ENCODE measurements around the gene BTBD19. TPM values are rescaled to one million over a fixed set of nuclear protein-coding genes. Genes with fewer than 3 reads are reported as not detected.

Gene BTBD19
- total RNA-seq, 1 experiment from 2014 or later = 15.5 TPM

DNA sequence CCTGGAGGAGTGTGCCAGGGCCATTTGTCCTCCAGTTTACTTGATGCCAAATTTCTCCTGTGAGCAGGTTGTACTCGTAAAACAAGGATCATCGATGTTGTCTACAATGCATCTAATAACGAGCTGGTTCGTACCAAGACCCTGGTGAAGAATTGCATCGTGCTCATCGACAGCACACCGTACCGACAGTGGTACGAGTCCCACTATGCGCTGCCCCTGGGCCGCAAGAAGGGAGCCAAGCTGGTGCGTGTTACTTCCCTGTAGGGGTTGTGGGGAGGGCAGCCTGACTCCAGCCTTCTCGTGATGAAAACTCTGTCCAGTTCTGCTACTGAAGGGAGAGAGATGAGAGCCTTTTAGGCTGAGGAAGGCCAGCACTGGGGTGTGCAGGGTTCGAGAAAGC lies 30.8 kb upstream of the BTBD19 start:
- CTCF ChIA-PET = interaction anchor here (0.9 to 1.5 kb wide), 5 partner anchors 8 to 48 kb away, joined by 3 to 7 read pairs (median 3); no protein-coding TSS in a partner anchor
- no peaks in the 10 kb centered on the region for H3K27me3 Mint-ChIP-seq (ENCODE audit: insufficient read depth, unreplicated experiment)
- TF ChIP-seq, protein P1, sequence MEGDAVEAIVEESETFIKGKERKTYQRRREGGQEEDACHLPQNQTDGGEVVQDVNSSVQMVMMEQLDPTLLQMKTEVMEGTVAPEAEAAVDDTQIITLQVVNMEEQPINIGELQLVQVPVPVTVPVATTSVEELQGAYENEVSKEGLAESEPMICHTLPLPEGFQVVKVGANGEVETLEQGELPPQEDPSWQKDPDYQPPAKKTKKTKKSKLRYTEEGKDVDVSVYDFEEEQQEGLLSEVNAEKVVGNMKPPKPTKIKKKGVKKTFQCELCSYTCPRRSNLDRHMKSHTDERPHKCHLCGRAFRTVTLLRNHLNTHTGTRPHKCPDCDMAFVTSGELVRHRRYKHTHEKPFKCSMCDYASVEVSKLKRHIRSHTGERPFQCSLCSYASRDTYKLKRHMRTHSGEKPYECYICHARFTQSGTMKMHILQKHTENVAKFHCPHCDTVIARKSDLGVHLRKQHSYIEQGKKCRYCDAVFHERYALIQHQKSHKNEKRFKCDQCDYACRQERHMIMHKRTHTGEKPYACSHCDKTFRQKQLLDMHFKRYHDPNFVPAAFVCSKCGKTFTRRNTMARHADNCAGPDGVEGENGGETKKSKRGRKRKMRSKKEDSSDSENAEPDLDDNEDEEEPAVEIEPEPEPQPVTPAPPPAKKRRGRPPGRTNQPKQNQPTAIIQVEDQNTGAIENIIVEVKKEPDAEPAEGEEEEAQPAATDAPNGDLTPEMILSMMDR (IDR thresholded peaks at IDR 0.05; ENCODE audit: unreplicated experiment) = no peak
- H3K4me1 Mint-ChIP-seq (ENCODE audit: insufficient read depth, unreplicated experiment) = peaks cover 25% of the 10 kb centered on the region
- no peaks in the 10 kb centered on the region for H3K9me3 Mint-ChIP-seq (ENCODE audit: unreplicated experiment)
- H3K36me3 Mint-ChIP-seq (ENCODE audit: insufficient read depth, unreplicated experiment) = peaks cover 78% of the 10 kb centered on the region
- H3K4me3 Mint-ChIP-seq (ENCODE audit: unreplicated experiment) = peak overlapping the region; percentile 91
- intact Hi-C loops (cut with micrococcal nuclease) = no loop called here
- peak overlapping the region; percentile 99 for H3K27ac Mint-ChIP-seq (ENCODE audit: low read depth, unreplicated experiment)
- no TSS peak for BruUV-seq (replicated peaks)
- no peak for DNase-seq (ENCODE audit: unreplicated experiment)
- POLR2A ChIA-PET = interaction anchor here (0.7 to 4.8 kb wide), 12 partner anchors 9 to 1205 kb away, joined by 3 to 93 read pairs (median 8); partner anchors contain the start of genes BEST4, BTBD19, DYNLT4 and EIF2B3

DNA sequence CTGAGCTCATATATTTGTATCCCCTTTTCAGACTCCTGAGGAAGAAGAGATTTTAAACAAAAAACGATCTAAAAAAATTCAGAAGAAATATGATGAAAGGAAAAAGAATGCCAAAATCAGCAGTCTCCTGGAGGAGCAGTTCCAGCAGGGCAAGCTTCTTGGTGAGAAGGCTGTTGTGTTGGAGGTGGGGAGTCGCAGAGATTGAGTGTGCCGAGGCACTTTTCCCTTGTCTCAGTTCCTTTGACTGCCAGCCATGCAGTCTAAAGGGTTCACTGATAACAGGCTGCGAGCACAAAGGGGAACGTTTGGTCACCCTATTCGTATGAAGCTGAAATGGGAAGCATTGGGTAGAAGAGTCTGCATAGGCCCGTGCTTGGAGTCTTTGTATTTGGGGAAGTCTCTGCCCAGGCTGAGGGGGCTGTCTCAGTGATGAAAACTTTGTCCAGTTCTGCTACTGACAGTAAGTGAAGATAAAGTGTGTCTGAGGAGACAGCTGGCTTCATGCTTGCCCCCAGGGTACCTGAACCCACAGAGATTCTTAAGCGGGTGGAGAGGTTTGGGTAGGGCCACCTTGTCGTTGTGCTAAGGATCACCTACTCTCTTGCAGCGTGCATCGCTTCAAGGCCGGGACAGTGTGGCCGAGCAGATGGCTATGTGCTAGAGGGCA lies 30.2 kb upstream of the BTBD19 start:
- H3K9me3 Mint-ChIP-seq (ENCODE audit: unreplicated experiment) = no peaks in the 10 kb centered on the region
- DNase-seq (ENCODE audit: unreplicated experiment) = no peak
- no peak overlapping the region for H3K27ac Mint-ChIP-seq (ENCODE audit: low read depth, unreplicated experiment)
- peaks cover 25% of the 10 kb centered on the region for H3K4me1 Mint-ChIP-seq (ENCODE audit: insufficient read depth, unreplicated experiment)
- TF ChIP-seq, protein P1 (IDR thresholded peaks at IDR 0.05; ENCODE audit: unreplicated experiment) = no peak
- POLR2A ChIA-PET = interaction anchor here (1.2 to 4.8 kb wide), 9 partner anchors 9 to 233 kb away, joined by 3 to 93 read pairs (median 8); partner anchors contain the start of genes BEST4, BTBD19, DYNLT4 and HECTD3
- BruUV-seq (replicated peaks) = no TSS peak
- peak overlapping the region; percentile 91 for H3K4me3 Mint-ChIP-seq (ENCODE audit: unreplicated experiment)
- H3K36me3 Mint-ChIP-seq (ENCODE audit: insufficient read depth, unreplicated experiment) = peaks cover 82% of the 10 kb centered on the region
- no peaks in the 10 kb centered on the region for H3K27me3 Mint-ChIP-seq (ENCODE audit: insufficient read depth, unreplicated experiment)
- CTCF ChIA-PET = interaction anchor here (0.9 to 1.5 kb wide), 4 partner anchors 9 to 49 kb away, joined by 3 to 7 read pairs (median 3); no protein-coding TSS in a partner anchor
- intact Hi-C loops (cut with micrococcal nuclease) = no loop called here

DNA sequence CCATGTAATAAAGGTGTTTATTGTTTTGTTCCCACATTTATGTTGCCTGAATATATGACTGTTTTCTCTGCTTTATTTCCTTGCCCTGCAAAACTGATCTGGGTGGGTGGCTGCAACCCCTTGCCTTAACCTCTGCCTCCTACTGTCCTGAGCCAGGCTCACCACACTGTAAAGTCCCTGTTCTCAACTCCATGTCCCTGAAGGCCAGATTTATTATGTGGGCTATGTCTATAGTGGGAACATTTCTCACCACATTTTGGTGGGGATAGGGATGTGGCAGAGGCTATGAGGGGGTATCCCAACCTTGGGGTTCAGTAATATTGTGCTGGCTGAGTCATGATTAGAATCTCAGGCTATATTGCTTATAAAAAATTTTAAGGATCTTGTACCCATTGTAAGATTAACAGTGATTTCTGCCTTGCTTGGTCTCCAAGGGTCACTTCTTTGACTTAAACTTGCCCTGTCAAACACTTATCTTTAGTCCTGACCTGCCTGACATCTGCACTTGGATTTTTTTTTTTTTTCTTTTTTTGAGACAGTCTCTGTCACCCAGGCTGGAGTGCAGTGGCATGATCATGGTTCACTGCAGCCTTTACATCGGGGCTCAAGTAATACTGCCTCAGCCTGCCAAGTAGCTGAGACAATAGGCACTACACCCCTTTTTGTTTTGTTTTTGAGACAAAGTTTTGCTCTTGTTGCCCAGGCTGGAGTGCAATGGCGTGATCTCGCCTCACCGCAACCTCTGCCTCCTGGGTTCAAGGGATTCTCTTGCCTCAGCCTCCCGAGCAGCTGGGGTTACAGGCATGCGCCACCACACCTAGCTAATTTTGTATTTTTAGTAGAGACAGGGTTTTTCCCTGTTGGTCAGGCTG lies 29.4 kb upstream of the BTBD19 start:
- BruUV-seq (replicated peaks) = no TSS peak
- ChIA-PET POLR2A (interaction anchor here (0.7 to 4.8 kb wide), 9 partner anchors 11 to 772 kb away, joined by 3 to 93 read pairs (median 8); partner anchors contain the start of genes AKR1A1, BEST4, HECTD3 and PLK3), CTCF (interaction anchor here (1.0 to 3.5 kb wide), 4 partner anchors 8 to 49 kb away, joined by 3 to 14 read pairs (median 4); no protein-coding TSS in a partner anchor)
- Mint-ChIP-seq H3K36me3 (ENCODE audit: insufficient read depth, unreplicated experiment) (peaks cover 82% of the 10 kb centered on the region), H3K4me1 (ENCODE audit: insufficient read depth, unreplicated experiment) (peaks cover 25% of the 10 kb centered on the region), H3K27ac (ENCODE audit: low read depth, unreplicated experiment) (no peak overlapping the region), H3K4me3 (ENCODE audit: unreplicated experiment) (peak overlapping the region; percentile 37), H3K9me3 (ENCODE audit: unreplicated experiment) (no peaks in the 10 kb centered on the region), H3K27me3 (ENCODE audit: insufficient read depth, unreplicated experiment) (no peaks in the 10 kb centered on the region)
- DNase-seq (ENCODE audit: unreplicated experiment) = no peak
- intact Hi-C loops (cut with micrococcal nuclease) = no loop called here
- TF ChIP-seq, protein P1 (IDR thresholded peaks at IDR 0.05; ENCODE audit: unreplicated experiment) = no peak
